GM23338 (cell line): Measurements from ENCODE around the gene LRTM1. TPM values are rescaled to one million over a fixed set of nuclear protein-coding genes. Genes with fewer than 3 reads are reported as not detected.
A peak's percentile ranks its signal among the peaks of the same experiment; 100 is the strongest.

ENCODE experiments used
- ATAC-seq: fragments of 200-7000 bp; cut with Tn5 transposase; 3 replicates; pipeline ENCODE4 v1.9.1; 2020
- DNase-seq: peaks from one replicate; pipeline ENCODE4 v3.0.0-alpha.2; 2015; ENCODE audit warnings: low spot score
- H2AFZ ChIP-seq: fragments of 200-600 bp; sonication (generic); 2 replicates; pipeline ENCODE4 v1.8.0; 2016; ENCODE audit warnings: antibody characterized with exemption, mild to moderate bottlenecking, moderate library complexity
- H3F3A ChIP-seq: fragments of 200-600 bp; sonication (generic); replicated peaks from 2 replicates; pipeline ENCODE4 v1.8.0; 2017; ENCODE audit warnings: antibody characterized with exemption, mixed run types, low read depth
- H3K27ac ChIP-seq: fragments of 200-600 bp; sonication (generic); 2 replicates; pipeline ENCODE4 v1.6.1; 2016; ENCODE audit warnings: low read depth
- H3K27me3 ChIP-seq: fragments of 200-600 bp; sonication (generic); 2 replicates; pipeline ENCODE4 v1.8.0; 2016; ENCODE audit warnings: mild to moderate bottlenecking, mixed run types, moderate library complexity; ENCODE audit not compliant: insufficient read depth
- H3K36me3 ChIP-seq: fragments of 200-600 bp; sonication (generic); 2 replicates; pipeline ENCODE4 v1.8.0; 2016; ENCODE audit warnings: mild to moderate bottlenecking; ENCODE audit not compliant: insufficient read depth
- H3K4me1 ChIP-seq: fragments of 200-600 bp; sonication (generic); 2 replicates; pipeline ENCODE4 v1.8.0; 2016; ENCODE audit warnings: mild to moderate bottlenecking, moderate library complexity; ENCODE audit not compliant: insufficient read depth
- H3K4me2 ChIP-seq: fragments of 200-600 bp; sonication (generic); 2 replicates; pipeline ENCODE4 v1.7.1; 2017; ENCODE audit warnings: mixed run types
- H3K4me3 ChIP-seq: fragments of 200-600 bp; sonication (generic); 2 replicates; pipeline ENCODE4 v1.6.1; 2016; ENCODE audit warnings: mixed run types
- H3K79me2 ChIP-seq: fragments of 200-600 bp; sonication (generic); replicated peaks from 2 replicates; pipeline ENCODE4 v1.8.0; 2017; ENCODE audit warnings: mild to moderate bottlenecking; ENCODE audit not compliant: insufficient read depth
- H3K9me2 ChIP-seq: fragments of 200-600 bp; sonication (generic); 2 replicates; pipeline ENCODE4 v1.8.0; 2017; ENCODE audit not compliant: insufficient read depth
- H4K20me1 ChIP-seq: fragments of 200-600 bp; sonication (generic); replicated peaks from 2 replicates; pipeline ENCODE4 v1.8.0; 2017; ENCODE audit warnings: mild to moderate bottlenecking; ENCODE audit not compliant: insufficient read depth
- H3K27ac Mint-ChIP-seq: 2 replicates; pipeline ENCODE4 v1.8.0; 2020; ENCODE audit warnings: inconsistent platforms, mild to moderate bottlenecking, moderate library complexity, mixed read lengths
- H3K27me3 Mint-ChIP-seq: 3 replicates; pipeline ENCODE4 v1.8.0; 2022; ENCODE audit warnings: low read depth, mild to moderate bottlenecking, moderate library complexity, mixed read lengths, inconsistent platforms; ENCODE audit not compliant: insufficient read depth, poor library complexity
- H3K36me3 Mint-ChIP-seq: 3 replicates; pipeline ENCODE4 v1.8.0; 2021; ENCODE audit warnings: low read depth, mild to moderate bottlenecking, inconsistent platforms, moderate library complexity, mixed read lengths
- H3K4me1 Mint-ChIP-seq: 3 replicates; pipeline ENCODE4 v1.8.0; 2020; ENCODE audit warnings: mild to moderate bottlenecking, inconsistent platforms, mixed read lengths
- H3K4me3 Mint-ChIP-seq: 3 replicates; pipeline ENCODE4 v1.8.0; 2021; ENCODE audit warnings: moderate library complexity, mild to moderate bottlenecking, inconsistent platforms, mixed read lengths
- H3K9me3 Mint-ChIP-seq: 3 replicates; pipeline ENCODE4 v1.8.0; 2020; ENCODE audit warnings: moderate library complexity, mild to moderate bottlenecking, inconsistent platforms, mixed read lengths
- CREB1 ChIP-seq: fragments of 250-450 bp; sonication (Bioruptor Pico); IDR thresholded peaks from 2 replicates; pipeline ENCODE4 v1.5.0; 2020; ENCODE audit warnings: low read depth, mild to moderate bottlenecking, moderate library complexity
- ETS1 ChIP-seq: IDR thresholded peaks from 2 replicates; pipeline ENCODE4 v1.6.1; 2016; ENCODE audit warnings: antibody characterized with exemption
- EZH2 ChIP-seq: fragments of 200-600 bp; sonication (generic); IDR thresholded peaks from one replicate; pipeline ENCODE4 v1.8.0; 2017; ENCODE audit warnings: antibody characterized with exemption, mild to moderate bottlenecking, low read depth; ENCODE audit not compliant: unreplicated experiment
- EZH2phosphoT487 ChIP-seq: fragments of 200-600 bp; sonication (generic); IDR thresholded peaks from one replicate; pipeline ENCODE4 v1.8.1; 2018; ENCODE audit warnings: antibody characterized with exemption; ENCODE audit not compliant: unreplicated experiment
- JUNB ChIP-seq: IDR thresholded peaks from one replicate; pipeline ENCODE4 v1.6.1; 2016; ENCODE audit warnings: antibody characterized with exemption; ENCODE audit not compliant: unreplicated experiment
- NANOG ChIP-seq: IDR thresholded peaks from 2 replicates; pipeline ENCODE4 v1.6.1; 2016; ENCODE audit warnings: antibody characterized with exemption, borderline replicate concordance
- POLR2AphosphoS5 ChIP-seq: IDR thresholded peaks from 2 replicates; pipeline ENCODE4 v1.6.1; 2016; ENCODE audit warnings: antibody characterized with exemption, low read depth
- STAT1 ChIP-seq: IDR thresholded peaks from one replicate; pipeline ENCODE4 v1.6.1; 2016; ENCODE audit warnings: antibody characterized with exemption; ENCODE audit not compliant: unreplicated experiment
- ZNF331 ChIP-seq: fragments of 250-450 bp; sonication (Bioruptor Pico); IDR thresholded peaks from 2 replicates; pipeline ENCODE4 v1.5.0; 2020; ENCODE audit warnings: low read depth, mild to moderate bottlenecking, moderate library complexity
- polyA plus RNA-seq: library from polyadenylated mRNA; unstranded; fragments of >200 nt; fragmentation: Nextera tagmentation; extraction: Ambion mirVana; gene quantifications from 2 replicates; pipeline ENCODE4 v1.2.1, GENCODE V29; 2016
- total RNA-seq: library from RNA; depleted of rRNA; stranded (reverse); fragments of >200 nt; shearing (Covaris generic); gene quantifications from 2 replicates; pipeline ENCODE4 v1.2.3, GENCODE V29; 2014
- TF ChIP-seq, protein P1 (sequence below): IDR thresholded peaks from one replicate; pipeline ENCODE4 v1.6.1; 2018; ENCODE audit warnings: antibody characterized with exemption; ENCODE audit not compliant: unreplicated experiment
- TF ChIP-seq, protein P2 (sequence below): fragments of 250-450 bp; sonication (Bioruptor Pico); IDR thresholded peaks from 2 replicates; pipeline ENCODE4 v1.5.0; 2020; ENCODE audit warnings: mild to moderate bottlenecking, moderate library complexity
- TF ChIP-seq, protein P3 (sequence below), 2 experiments: fragments of 200-600 bp in 1 of 2; sonication (generic) in 1 of 2; conservative IDR thresholded peaks; 2 replicates each; pipeline versions ENCODE4 v1.5.1 to v1.6.1; 2016 to 2017; ENCODE audit warnings: antibody characterized with exemption in 2 of 2, low read depth in 2 of 2, mild to moderate bottlenecking in 2 of 2, moderate library complexity in 1 of 2

LRTM1 gene
- total and polyA plus RNA-seq, 2 experiments from 2014 or later, result 0.47 TPM; not detected in 1

GRCh38 chr3:54963641-54964040 is 35.8 kb upstream of the LRTM1 start:
- H3K9me2 ChIP-seq, result no peaks in the 10 kb centered on the region
- H4K20me1 ChIP-seq, result 0 out of 2 replicates have a peak, but pooled peaks cover 2% of the 10 kb centered on the region
- Mint-ChIP-seq H3K4me3 (no peak overlapping the region), H3K36me3 (no peaks in the 10 kb centered on the region), H3K4me1 (peaks cover 17% of the 10 kb centered on the region), H3K27me3 (no peaks in the 10 kb centered on the region), H3K27ac (peak overlapping the region; percentile 28; the same call in 1 of the 2 replicates), H3K9me3 (no peaks in the 10 kb centered on the region)
- H2AFZ ChIP-seq, result no peak overlapping the region
- H3K4me3 ChIP-seq, result no peak overlapping the region
- no peak overlapping the region for H3K4me2 ChIP-seq
- DNase-seq (no peak), ATAC-seq (no peak)
- H3F3A ChIP-seq, result no peaks in the 10 kb centered on the region
- TF ChIP-seq, protein P1, sequence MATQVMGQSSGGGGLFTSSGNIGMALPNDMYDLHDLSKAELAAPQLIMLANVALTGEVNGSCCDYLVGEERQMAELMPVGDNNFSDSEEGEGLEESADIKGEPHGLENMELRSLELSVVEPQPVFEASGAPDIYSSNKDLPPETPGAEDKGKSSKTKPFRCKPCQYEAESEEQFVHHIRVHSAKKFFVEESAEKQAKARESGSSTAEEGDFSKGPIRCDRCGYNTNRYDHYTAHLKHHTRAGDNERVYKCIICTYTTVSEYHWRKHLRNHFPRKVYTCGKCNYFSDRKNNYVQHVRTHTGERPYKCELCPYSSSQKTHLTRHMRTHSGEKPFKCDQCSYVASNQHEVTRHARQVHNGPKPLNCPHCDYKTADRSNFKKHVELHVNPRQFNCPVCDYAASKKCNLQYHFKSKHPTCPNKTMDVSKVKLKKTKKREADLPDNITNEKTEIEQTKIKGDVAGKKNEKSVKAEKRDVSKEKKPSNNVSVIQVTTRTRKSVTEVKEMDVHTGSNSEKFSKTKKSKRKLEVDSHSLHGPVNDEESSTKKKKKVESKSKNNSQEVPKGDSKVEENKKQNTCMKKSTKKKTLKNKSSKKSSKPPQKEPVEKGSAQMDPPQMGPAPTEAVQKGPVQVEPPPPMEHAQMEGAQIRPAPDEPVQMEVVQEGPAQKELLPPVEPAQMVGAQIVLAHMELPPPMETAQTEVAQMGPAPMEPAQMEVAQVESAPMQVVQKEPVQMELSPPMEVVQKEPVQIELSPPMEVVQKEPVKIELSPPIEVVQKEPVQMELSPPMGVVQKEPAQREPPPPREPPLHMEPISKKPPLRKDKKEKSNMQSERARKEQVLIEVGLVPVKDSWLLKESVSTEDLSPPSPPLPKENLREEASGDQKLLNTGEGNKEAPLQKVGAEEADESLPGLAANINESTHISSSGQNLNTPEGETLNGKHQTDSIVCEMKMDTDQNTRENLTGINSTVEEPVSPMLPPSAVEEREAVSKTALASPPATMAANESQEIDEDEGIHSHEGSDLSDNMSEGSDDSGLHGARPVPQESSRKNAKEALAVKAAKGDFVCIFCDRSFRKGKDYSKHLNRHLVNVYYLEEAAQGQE, result no peak
- TF ChIP-seq, protein P2, sequence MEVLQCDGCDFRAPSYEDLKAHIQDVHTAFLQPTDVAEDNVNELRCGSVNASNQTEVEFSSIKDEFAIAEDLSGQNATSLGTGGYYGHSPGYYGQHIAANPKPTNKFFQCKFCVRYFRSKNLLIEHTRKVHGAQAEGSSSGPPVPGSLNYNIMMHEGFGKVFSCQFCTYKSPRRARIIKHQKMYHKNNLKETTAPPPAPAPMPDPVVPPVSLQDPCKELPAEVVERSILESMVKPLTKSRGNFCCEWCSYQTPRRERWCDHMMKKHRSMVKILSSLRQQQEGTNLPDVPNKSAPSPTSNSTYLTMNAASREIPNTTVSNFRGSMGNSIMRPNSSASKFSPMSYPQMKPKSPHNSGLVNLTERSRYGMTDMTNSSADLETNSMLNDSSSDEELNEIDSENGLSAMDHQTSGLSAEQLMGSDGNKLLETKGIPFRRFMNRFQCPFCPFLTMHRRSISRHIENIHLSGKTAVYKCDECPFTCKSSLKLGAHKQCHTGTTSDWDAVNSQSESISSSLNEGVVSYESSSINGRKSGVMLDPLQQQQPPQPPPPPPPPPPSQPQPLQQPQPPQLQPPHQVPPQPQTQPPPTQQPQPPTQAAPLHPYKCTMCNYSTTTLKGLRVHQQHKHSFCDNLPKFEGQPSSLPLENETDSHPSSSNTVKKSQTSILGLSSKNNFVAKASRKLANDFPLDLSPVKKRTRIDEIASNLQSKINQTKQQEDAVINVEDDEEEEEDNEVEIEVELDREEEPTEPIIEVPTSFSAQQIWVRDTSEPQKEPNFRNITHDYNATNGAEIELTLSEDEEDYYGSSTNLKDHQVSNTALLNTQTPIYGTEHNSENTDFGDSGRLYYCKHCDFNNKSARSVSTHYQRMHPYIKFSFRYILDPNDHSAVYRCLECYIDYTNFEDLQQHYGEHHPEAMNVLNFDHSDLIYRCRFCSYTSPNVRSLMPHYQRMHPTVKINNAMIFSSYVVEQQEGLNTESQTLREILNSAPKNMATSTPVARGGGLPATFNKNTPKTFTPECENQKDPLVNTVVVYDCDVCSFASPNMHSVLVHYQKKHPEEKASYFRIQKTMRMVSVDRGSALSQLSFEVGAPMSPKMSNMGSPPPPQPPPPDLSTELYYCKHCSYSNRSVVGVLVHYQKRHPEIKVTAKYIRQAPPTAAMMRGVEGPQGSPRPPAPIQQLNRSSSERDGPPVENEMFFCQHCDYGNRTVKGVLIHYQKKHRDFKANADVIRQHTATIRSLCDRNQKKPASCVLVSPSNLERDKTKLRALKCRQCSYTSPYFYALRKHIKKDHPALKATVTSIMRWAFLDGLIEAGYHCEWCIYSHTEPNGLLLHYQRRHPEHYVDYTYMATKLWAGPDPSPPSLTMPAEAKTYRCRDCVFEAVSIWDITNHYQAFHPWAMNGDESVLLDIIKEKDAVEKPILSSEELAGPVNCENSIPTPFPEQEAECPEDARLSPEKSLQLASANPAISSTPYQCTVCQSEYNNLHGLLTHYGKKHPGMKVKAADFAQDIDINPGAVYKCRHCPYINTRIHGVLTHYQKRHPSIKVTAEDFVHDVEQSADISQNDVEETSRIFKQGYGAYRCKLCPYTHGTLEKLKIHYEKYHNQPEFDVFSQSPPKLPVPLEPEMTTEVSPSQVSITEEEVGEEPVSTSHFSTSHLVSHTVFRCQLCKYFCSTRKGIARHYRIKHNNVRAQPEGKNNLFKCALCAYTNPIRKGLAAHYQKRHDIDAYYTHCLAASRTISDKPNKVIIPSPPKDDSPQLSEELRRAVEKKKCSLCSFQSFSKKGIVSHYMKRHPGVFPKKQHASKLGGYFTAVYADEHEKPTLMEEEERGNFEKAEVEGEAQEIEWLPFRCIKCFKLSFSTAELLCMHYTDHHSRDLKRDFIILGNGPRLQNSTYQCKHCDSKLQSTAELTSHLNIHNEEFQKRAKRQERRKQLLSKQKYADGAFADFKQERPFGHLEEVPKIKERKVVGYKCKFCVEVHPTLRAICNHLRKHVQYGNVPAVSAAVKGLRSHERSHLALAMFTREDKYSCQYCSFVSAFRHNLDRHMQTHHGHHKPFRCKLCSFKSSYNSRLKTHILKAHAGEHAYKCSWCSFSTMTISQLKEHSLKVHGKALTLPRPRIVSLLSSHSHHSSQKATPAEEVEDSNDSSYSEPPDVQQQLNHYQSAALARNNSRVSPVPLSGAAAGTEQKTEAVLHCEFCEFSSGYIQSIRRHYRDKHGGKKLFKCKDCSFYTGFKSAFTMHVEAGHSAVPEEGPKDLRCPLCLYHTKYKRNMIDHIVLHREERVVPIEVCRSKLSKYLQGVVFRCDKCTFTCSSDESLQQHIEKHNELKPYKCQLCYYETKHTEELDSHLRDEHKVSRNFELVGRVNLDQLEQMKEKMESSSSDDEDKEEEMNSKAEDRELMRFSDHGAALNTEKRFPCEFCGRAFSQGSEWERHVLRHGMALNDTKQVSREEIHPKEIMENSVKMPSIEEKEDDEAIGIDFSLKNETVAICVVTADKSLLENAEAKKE (CRISPR knock-in tag), result no peak
- TF ChIP-seq, protein P3, sequence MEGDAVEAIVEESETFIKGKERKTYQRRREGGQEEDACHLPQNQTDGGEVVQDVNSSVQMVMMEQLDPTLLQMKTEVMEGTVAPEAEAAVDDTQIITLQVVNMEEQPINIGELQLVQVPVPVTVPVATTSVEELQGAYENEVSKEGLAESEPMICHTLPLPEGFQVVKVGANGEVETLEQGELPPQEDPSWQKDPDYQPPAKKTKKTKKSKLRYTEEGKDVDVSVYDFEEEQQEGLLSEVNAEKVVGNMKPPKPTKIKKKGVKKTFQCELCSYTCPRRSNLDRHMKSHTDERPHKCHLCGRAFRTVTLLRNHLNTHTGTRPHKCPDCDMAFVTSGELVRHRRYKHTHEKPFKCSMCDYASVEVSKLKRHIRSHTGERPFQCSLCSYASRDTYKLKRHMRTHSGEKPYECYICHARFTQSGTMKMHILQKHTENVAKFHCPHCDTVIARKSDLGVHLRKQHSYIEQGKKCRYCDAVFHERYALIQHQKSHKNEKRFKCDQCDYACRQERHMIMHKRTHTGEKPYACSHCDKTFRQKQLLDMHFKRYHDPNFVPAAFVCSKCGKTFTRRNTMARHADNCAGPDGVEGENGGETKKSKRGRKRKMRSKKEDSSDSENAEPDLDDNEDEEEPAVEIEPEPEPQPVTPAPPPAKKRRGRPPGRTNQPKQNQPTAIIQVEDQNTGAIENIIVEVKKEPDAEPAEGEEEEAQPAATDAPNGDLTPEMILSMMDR (conservative IDR thresholded peaks at IDR 0.05; ENCODE audit: low read depth in 2 of 2), result no peak
- TF ChIP-seq POLR2AphosphoS5 (no peak), JUNB (no peak), ETS1 (no peak), EZH2phosphoT487 (no peak), NANOG (no peak), CREB1 (CRISPR knock-in tag) (no peak), EZH2 (no peak), ZNF331 (CRISPR knock-in tag) (no peak), STAT1 (no peak)
- H3K79me2 ChIP-seq, result no peaks in the 10 kb centered on the region
- no peaks in the 10 kb centered on the region for H3K36me3 ChIP-seq
- no peaks in the 10 kb centered on the region for H3K27me3 ChIP-seq
- no peak overlapping the region for H3K27ac ChIP-seq
- H3K4me1 ChIP-seq, result peaks cover 11% of the 10 kb centered on the region; the same call in 1 of the 2 replicates
